Stimulated activated CD8-positive, alpha-beta memory T cell treated with anti-CD3 and anti-CD28 coated beads, Interleukin-7, amount 100 ng/mL, for 1 hour (primary cell): ENCODE data around the gene SERPING1.
A peak's percentile ranks its signal among the peaks of the same experiment; 100 is the strongest.

Experiments
- DNase-seq, 2 donors: peaks; one replicate each; pipeline ENCODE4 v3.0.0-alpha.2; 2020; ENCODE audit warnings: low read depth in 2 of 2

SERPING1 gene

GRCh38 chr11:57652662-57653061 is 55.2 kb downstream of the SERPING1 start:
- no peak for DNase-seq

DNA sequence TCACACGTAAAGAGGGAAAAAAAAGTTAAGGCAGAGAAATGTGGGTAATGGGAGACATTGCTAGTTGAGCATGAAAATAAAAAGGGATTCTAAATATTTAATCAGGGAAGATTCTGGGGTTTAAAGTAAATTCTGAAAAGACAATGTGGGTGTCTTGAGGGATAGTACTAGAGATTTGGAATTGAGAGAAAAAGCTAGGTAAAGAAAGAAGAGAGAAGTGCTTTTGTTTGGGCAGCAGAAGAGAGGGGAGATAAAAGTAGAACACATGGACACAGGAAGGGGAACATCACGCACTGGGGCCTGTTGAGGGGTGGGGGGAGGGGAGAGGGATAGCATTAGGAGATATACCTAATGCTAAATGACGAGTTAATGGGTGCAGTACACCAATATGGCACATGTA is 55.7 kb downstream of the SERPING1 start:
- DNase-seq, result no peak

DNA sequence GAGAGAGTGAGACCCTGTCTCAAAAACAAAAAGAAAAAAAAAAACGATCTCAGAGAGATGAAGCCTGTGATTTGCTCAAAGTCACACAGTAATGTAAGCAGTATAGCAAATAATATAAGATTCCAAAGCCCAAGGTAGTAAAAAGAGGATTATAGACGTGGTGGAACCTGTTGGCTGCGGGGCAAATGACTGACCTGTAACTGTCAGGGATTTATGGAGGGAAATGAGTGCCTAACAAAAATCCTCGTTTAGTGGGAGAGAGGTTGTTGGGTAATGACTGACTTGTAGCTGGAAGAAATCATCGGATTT is 59.4 kb downstream of the SERPING1 start:
- no peak for DNase-seq

DNA sequence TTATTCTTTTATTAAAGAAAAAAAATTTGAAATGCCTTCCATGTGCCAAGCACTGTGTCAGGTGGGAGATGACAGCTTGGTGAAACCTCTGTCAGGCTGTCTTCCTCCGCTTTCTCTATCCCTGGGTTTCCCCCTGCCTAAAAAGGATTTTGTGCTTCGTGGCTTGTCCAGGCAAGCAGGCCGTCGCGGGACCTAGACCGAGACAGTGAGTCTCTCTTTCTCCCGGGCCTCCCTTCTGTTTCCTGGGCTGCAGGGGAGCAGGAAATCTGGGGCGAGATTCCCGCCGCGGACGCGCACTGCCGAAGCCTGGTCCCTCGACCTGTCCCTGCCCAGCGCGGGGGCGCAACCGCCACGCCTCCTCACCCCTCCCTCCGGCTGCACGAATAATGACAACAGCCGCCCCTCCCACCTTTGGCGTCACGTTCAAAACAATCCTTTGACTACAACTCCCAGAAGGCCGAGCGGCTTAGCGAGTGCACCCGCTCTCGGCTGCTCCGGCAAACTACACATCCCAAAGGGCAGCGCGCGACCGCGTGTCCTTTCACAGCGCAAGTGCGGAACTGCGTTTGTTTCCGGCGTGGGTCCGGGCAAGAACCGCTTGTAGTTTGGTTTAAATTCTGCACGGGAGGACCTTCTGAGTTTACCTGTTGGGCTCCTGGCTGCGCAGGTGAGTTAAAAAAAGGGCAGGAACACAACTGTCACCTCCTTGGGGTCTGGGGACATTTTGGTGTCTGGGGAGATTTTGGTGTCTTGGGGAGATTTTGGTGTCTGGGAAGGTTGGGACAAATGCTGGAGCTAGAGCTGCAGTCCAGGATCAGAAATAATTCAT is 59.9 kb downstream of the SERPING1 start, which contains the start of gene CLP1:
CLP1 (plus strand) TSS at position 569 of the 829 bp plus-strand sequence. CDS start 1,715 bp downstream, outside the sequence.
- peak; percentile 98 for DNase-seq

DNA sequence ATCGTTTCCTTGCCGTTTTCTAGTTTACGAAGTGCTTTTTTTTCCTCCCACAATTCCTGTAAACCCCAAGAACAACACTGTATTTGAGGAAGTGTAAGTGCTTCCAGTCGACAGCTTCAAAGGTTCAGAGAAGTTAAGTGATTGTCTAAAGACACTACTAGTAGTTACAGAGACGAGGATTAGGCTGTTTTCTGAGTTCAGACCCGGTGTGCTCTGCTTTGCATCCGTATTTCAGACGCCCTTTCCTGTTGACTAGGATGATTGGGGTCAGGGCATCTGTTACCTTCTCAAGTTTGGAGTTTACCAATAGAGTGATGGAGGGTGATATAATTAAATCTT is 60.5 kb downstream of the SERPING1 start:
- no peak for DNase-seq

DNA sequence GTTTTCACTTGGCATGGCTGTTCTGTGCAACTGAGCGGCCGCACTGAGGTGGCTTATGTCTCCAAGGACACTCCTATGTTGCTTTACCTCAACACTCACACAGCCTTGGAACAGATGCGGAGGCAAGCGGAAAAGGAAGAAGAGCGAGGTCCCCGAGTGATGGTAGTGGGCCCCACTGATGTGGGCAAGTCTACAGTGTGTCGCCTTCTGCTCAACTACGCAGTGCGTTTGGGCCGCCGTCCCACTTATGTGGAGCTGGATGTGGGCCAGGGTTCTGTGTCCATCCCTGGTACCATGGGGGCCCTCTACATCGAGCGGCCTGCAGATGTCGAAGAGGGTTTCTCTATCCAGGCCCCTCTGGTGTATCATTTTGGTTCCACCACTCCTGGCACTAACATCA is 62.2 kb downstream of the SERPING1 start:
- no peak for DNase-seq

DNA sequence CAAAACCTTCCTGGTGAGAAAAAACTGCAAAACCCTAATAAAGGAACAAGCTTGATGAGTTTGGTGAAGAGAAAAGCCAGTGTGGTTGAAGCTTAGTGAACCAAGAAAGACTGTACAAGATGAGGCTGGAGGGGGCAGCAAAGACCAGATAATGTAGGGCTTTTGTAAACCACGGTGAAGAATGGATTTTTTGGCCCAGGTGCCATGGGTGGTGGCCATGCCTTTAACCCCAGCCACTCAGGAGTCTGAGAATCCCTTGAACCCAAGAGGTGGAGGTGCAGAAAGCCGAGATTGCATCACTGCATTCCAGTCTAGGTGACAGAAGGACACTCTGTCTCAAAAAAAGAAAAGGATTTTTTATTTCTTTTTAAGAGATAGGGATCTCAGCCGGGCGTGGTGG is 65.4 kb downstream of the SERPING1 start:
- no peak for DNase-seq

GRCh38 chr11:57663975-57664374 is 66.5 kb downstream of the SERPING1 start:
- no peak for DNase-seq
